ENCODE data around the gene DUSP19.

DUSP19 gene

GRCh38 chr2:183069174-183069573 is 9.4 kb upstream of the DUSP19 start:
- no peak for DNase-seq

GRCh38 chr2:183070942-183071844 is 7.4 kb upstream of the DUSP19 start:
- no peak for DNase-seq

GRCh38 chr2:183072177-183072576 is 6.4 kb upstream of the DUSP19 start:
- no peak for DNase-seq

GRCh38 chr2:183078163-183078463 is 434 bp upstream of the DUSP19 start:
- no peak for DNase-seq

- no peak for DNase-seq
Measured at GRCh38 chr2:183079139-183079775, 710 bp downstream of the DUSP19 start.

DNA sequence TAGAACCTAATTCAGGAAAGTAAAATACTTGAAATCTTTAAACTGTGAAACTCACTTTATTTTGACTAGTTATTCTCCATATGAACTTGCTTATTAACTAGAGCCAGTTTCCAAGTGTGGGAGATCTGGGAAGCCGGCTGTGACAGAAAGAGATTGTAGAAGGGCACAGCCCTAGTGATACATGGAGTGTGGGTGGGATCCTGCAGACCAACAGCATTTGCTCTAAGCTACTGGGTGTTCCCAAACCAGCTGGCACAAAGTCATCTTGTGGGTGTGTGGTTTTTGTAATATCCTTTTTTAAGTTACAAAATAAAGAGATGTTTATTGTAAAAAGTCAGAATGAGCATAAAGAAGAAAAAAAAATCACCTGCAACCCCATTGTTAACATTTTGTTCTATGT is 3.4 kb downstream of the DUSP19 start:
- no peak for DNase-seq

GRCh38 chr2:183088061-183088460 is 9.5 kb downstream of the DUSP19 start:
- no peak for DNase-seq

GRCh38 chr2:183089192-183089851 is 10.8 kb downstream of the DUSP19 start:
- no peak for DNase-seq

DNA sequence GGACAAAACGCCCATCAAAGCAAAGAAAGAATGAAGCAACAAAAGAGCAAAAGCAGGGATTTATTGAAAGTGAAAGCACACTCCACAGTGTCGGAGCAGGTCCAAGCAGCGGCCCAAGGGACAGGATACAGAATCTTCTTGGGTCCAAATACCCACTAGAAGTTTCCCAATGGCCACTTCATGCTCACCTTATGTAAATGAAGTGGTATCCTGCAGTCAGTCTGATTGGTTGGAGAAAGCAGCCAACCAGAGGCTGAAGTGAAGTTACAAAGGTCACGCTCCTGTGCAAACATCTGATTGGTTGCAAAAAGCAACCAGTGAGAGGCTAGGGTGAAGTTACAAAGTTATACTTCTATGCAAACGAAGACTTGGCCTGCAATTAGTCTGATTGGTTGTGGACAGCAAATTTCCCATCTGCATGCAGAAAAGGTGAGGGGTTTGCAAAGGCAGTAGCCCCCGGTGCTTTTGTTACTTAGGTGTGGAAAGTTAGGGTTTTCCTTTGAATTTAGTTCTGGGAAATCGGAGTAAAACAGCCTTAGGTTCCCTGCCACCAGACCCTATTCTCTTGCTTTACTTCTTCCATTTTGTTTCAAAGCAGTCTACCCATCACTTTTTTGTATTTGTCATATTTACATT is 12.9 kb downstream of the DUSP19 start:
- no peak for DNase-seq

- DNase-seq = no peak
Measured at GRCh38 chr2:183091954-183092345, 13.4 kb downstream of the DUSP19 start.

DNA sequence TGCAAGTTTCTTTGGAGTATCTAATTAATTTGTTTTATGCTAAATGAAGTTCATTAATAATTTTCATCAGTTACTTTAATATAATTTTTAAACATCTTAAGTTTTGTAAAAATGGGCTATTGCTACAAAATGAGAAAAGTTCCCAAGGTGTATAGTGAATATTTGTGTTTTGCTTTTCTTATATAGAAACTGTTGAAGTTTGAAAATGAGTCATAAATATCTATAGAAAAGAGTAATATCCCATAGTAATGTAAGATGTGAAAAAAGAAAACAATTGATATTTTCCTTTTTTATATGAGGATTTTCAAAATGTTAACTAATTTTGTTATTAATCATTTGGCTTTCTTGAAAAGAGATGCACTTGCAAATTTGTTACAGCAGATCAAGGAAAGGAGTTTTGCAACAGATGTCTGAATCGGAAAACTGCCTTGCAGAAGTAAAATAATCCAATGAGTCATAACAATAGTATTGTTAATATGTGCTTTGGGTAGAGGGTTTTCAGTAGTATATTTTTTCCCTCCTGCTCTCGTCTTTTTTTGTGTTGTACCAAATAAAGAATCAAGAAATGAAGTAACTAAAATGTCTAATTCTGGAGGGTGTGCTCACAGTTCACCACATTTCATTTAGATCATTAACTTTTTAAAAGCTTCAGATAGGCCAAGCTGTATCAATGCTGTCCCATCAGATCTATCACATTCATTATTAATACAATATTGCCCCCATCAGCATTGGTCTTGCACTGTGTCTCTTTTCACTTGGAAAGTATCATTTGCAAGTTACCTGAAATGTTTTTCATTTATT is 15.5 kb downstream of the DUSP19 start:
- no peak for DNase-seq

DNA sequence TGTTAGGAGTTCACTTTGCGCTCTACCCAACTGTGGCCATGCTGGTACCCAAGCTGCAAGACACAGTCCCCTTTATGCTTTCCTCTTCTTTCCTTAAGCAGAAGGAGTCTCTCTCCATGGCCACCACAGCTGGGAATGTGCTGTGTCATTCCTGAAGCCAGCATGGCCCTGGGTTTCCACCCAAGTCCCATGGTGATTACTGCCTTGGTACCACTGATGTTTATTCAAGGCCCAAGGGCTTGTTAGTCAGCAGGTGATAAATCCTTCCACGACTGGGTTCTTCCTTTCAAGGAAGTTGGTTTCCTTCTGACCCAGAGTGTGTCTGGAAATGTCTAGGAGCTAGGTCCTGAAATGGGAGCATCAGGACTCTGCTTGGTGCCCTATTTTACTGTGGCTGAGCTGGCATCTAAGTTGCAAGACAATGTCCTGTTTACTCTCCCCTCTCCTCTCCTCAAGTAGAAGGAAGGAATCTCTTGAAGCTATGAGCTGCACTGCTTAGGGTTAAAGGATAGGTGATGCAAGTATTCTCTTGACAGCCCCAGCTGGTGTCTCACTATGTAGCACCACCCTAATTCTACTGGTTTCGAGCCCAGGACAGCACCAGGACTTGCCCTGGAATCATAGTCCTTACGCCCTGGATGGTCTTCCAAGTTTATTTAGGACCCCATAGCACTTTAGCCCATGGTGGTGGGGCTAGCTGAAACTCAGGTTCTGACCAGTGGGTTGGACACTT is 27.0 kb downstream of the DUSP19 start:
- DNase-seq = no peak

DNA sequence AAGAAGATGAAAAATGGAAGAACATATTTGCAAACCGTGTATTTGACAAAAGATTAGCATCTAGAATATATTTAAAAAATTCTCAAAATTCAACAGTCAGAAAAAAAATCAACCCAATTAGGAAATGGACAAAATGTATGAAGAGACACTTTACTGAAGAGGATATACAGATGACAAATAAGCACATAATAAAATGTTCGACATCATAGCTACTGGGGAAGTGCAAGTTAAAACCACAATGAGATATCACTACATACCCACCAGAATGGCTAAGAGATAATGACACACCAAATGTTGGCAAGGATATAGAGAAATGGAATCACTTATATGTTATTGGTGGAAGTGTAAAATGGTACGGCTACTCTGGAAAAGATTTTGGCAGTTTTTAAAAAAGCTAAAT is 34.0 kb downstream of the DUSP19 start:
- no peak for DNase-seq

GRCh38 chr2:183113630-183114029 is 35.1 kb downstream of the DUSP19 start:
- DNase-seq = no peak

GRCh38 chr2:183117226-183117625 is 38.7 kb downstream of the DUSP19 start:
- no peak for DNase-seq

DNA sequence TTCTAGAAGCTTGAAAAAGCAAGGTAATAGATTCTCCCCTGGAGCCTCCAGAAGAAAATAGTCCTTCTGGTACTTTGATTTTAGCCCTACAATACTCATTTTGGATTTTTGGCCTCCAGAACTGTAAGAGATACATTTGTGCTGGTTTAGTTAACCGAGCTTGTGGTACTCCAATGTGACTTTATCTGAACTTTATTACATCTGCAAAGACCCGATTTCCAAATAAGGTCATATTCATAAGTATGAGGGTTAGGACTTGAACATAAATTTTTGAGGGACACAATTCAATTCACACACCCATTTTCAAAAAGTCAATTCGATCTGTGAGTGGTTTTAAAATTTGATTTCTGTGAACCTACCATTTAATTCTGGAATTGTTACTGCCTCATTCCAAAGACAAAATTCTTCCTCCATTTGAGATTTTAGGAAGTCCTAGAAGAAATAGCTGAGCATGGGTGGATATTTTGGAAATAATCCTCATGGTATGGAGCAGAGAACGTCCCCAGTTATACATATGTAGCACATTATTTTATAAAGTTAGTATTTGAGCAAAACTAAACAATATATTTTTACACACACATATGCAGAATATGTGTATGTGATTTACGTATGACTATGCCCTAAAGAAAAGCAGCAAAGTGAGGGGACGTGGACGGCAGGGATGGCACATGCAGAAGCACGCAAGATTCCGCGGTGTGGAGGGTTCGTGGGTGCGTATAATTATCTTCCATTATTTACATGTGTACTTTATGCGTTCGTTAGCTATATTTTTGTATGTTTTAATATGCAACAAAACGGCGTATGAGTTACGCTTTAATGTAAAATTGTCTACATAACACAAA is 44.8 kb downstream of the DUSP19 start:
- no peak for DNase-seq

DNA sequence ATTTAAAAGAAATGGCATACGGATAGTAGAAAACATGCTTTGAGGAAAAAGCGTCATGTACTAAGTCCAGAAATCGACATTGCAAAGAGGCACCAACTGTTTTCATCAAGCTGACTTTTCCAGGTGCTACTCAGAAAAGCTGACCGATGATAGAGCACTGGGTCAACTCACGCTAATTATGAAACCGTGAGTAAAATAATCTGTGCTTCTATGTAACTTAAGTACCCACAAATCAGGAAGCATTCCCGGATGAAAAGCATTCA is 45.3 kb downstream of the DUSP19 start:
- DNase-seq = no peak

DNA sequence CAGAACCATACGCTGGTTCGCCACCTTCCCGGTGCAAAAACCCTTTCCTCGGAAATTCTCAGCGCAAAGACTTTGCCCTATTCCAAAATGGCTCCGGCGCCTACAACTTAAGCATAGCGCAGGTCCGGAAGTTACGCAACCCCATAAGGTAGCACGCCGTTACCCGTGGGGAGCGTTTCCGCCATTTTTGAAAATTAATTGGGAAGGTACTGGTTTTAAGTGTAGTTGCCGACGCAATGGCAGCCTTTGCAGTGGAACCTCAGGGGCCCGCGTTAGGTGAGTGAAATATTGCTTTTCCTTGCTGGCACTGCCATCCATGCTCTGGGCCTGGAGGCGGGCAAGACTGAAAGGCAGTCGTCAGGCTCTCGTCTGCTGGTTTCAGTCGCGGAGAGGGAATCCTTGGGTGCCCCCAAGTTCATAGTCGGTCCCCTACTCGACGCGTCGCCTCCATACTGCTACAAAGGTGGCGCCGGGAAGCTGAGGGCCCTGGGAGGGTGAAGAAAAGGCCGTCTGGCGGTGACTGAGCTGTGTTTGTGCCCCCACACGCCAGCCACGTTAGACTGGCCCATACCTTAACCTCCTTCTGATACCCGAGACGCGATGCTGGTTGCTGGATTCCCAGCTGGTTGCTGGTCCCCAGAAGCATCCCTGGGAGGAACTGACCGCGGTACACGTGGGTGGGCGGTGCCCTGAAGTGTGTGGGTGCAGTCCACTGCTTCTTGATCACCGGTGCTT is 45.8 kb downstream of the DUSP19 start, which contains the start of gene NUP35:
Gene NUP35, plus strand, starts transcription at position 222 of the 735 bp plus-strand sequence. Its CDS starts 15 bp downstream, at position 237.
- peak; percentile 79 for DNase-seq

- no peak for DNase-seq
Measured at GRCh38 chr2:183124957-183125255, 46.4 kb downstream of the DUSP19 start.

DNA sequence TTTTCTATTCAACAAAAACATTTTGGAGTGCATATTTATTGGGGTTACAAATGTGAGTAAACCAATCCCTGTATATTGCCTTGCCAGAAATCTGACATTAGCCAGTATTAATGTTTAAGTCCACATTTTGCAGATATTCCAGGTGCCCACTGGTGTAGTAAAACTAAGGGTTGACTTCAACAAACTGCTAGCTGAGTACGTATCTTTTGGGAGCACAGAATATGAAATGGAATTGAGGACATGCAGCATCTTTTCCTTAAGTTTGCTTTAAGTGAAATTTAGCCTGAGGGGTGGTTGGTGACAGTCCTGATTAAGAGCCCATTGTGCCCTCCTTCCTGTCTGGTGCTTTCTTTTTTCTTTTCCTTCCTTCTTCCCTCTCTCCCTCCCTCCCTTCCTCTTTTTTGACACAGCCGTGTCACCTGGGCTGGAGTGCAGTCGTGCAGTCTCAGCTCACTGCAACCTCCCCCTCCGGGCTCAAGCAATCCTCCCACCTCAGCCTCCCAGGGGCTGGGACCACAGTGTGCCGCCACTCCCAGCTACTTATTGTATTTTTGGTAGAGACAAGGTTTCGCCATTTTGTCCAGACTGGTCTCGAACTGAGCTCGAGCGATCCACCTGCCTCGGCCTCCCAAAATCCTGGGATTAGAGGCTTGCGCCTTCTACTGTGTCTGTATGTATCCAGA is 47.3 kb downstream of the DUSP19 start:
- DNase-seq = no peak
